Stomach smooth muscle (tissue), 2 donors: ENCODE results near the gene HDAC11.

ENCODE experiments used
- H3K27ac ChIP-seq: one replicate; pipeline ENCODE4 v1.7.0; 2013; ENCODE audit warnings: mild to moderate bottlenecking, low read length, inconsistent platforms
- H3K27me3 ChIP-seq, 2 donors: one replicate each; pipeline ENCODE4 v1.7.0; 2013; ENCODE audit warnings: low read length in 2 of 2; ENCODE audit not compliant: insufficient read depth in 2 of 2, control insufficient read depth in 1 of 2
- H3K36me3 ChIP-seq, 2 donors: one replicate each; pipeline ENCODE4 v1.7.0; 2013; ENCODE audit warnings: low read length in 2 of 2; ENCODE audit not compliant: control insufficient read depth in 2 of 2, insufficient read depth in 2 of 2
- H3K4me1 ChIP-seq: one replicate; pipeline ENCODE4 v1.7.0; 2013; ENCODE audit warnings: low read length; ENCODE audit not compliant: control insufficient read depth, insufficient read depth
- H3K4me3 ChIP-seq, 2 donors: one replicate each; pipeline ENCODE4 v1.7.0; 2013; ENCODE audit warnings: low read length in 2 of 2
- H3K9ac ChIP-seq, 2 donors: one replicate each; pipeline ENCODE4 v1.7.0; 2013; ENCODE audit warnings: low read length in 2 of 2, mild to moderate bottlenecking in 1 of 2
- H3K9me3 ChIP-seq, 2 donors: one replicate each; pipeline ENCODE4 v1.7.0; 2013; ENCODE audit warnings: low read length in 2 of 2; ENCODE audit not compliant: control insufficient read depth in 2 of 2
- donor health status: healthy.
- donor health status: Pancreatic carcinoma.

Gene HDAC11

DNA sequence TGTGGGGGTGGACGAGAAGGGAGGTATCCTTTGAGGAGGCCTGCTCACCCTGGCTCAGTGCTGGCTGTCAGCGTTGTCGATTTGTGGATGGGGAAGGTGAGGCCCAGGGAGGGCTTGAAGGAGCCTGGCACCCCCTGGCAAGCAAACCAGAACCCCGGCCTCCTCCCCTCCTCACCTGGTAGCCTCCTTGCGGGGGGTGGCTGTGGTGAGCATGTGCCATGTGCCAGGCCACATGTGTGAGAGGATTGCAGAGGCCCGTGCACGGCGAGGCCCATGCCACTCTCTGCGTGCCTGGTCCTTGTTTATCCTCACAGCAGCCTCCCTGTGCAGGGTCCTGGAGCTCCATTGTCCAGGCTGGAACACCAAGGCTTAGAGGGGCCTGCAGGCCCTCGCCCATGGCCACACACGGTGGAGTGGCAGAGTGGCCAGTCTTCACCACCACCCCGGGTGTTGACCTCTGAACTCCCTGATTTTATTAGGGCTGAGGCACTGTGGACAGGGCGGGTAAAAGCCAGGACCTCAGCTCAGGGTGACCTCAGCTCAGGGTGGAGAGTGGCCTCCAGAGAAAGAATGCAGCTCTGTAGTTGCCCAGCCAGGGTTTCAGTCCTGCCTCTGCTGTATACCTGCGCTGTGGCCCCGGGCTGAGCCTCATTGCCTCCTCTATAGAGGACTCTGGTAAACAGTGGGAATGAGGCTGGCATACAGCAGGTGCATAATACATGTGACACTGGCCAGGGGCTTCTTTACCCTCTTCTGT, 29.1 kb downstream of the HDAC11 start:
- Histone ChIP-seq H3K27me3 (no peaks in the 10 kb centered on the region), H3K27ac (no peak overlapping the region), H3K4me3 (no peak overlapping the region), H3K9ac (no peak overlapping the region), H3K9me3 (no peaks in the 10 kb centered on the region), H3K4me1 (peaks cover 12% of the 10 kb centered on the region), H3K36me3 (peaks cover 0 to 2% of the 10 kb centered on the region in 2 donors)

DNA sequence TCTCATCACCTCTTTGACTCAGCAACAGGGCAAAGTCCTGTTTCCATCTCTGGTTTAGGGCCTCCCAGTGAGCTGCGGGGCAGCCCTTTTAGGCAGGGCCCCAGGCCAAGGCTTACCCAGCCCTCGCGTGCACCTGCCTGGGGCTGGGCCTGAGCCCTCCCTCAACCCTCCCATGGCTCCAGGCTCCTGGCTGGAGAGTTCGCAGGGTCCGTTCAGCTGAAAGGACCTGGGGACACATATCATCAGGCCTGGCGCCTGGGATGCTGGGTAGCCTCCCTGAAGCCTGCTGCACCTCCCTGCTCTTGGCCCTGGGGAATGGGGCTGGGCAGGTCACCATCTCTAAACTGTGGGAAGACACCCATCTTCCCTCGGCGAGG, 29.7 kb downstream of the HDAC11 start:
- Histone ChIP-seq H3K27ac (no peak overlapping the region), H3K4me3 (no peak overlapping the region), H3K27me3 (no peaks in the 10 kb centered on the region), H3K36me3 (peaks cover 0 to 2% of the 10 kb centered on the region in 2 donors), H3K9me3 (no peaks in the 10 kb centered on the region), H3K4me1 (peaks cover 12% of the 10 kb centered on the region), H3K9ac (no peak overlapping the region)

DNA sequence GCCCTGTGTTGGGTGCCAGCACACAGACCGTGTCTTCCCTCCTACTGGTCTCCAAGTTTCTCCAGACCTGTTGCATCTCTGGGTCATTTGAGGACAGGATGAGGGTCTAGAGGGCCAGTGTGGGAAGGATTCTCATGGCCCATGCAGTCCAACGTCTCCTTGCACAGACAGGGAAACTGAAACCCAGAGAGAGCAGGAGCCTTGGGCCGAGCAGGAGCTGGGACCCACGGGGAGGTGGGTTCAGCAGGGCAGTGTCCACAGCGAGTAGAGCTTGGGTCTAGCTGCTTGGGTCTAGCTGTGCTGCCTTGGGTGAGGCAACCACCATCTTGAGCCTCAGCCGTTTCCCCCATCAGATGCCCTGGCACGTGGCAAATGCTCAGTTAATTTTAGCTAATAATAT, 32.3 kb downstream of the HDAC11 start:
- no peak overlapping the region for H3K4me3 ChIP-seq
- H3K4me1 ChIP-seq: peaks cover 12% of the 10 kb centered on the region
- no peak overlapping the region for H3K27ac ChIP-seq
- H3K36me3 ChIP-seq: no peaks in the 10 kb centered on the region
- H3K9me3 ChIP-seq: no peaks in the 10 kb centered on the region
- no peaks in the 10 kb centered on the region for H3K27me3 ChIP-seq
- no peak overlapping the region for H3K9ac ChIP-seq

DNA sequence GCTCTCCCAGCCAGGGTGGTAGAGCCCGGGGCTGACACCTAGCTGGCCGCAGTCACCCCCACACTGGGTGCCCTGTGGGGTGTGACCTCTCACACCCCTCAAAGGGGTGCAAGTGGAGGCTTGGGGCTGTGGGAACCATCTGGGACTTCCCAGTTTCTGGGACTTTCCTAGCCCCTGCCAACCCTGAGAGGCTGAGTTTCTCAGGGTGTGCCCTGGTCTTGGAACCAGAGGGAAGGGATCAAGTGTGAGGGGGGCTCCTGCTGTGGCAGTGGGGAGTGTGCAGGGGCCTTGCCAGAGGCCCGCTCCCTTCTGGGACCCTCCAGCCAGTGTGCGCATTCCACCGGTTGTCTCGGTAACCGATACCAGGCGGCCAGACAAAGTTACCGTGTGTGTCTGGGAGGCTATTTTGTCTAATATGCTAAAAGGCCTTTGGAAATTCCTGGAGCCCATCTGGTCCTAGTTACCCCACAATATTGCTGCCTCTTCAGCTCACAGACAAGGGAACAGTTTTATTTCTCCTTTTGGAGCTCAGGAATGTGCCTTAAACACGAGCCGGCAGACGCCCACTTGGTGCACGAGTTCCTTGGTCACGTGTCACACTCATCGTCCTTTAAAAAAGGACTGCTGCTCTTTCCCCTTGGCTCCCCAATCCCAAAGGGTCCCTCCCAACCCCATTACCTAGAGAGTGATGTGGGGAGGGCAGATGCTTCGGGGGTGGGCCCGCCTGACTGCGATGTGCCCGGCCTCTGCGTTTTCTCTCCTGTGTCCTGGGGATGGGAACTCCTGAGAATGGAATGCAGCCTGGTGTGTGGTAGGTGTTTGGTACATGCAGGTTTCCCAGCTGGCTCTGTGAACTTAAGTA, 33.2 kb downstream of the HDAC11 start:
- no peaks in the 10 kb centered on the region for H3K36me3 ChIP-seq
- no peak overlapping the region for H3K4me3 ChIP-seq
- H3K4me1 ChIP-seq: peaks cover 4% of the 10 kb centered on the region
- H3K27ac ChIP-seq: no peak overlapping the region
- H3K9me3 ChIP-seq: no peaks in the 10 kb centered on the region
- peaks cover 0 to 2% of the 10 kb centered on the region in 2 donors for H3K27me3 ChIP-seq
- H3K9ac ChIP-seq: no peak overlapping the region

DNA sequence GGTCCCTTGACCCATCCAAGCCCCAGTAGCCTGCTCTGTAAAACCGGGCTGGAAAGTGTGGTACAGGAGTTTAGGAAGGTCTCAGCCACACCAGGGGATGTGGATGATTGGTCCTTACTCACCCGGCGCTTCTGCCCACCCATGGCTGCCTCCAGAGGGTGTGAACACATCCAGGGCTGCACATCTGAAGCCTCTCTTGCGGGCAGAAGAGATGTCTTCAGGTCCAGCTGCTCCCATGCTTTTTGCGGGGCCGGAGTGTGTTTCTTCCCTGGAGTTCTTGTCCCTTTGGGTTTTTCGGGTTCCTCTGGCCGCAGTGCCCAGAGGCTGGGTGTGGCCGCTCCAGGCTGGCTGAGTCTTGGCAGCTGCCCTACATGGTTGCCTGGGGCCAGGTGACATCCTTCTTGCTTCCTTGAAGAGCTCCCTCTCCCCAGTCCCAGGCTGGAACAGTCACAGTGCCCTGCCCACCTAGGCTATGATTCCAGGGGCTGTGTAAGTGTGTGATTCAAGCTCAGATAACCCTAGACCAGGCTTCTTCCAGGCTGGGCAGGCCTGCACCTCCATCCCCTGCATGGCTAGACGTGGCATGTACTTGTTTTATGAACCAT, 33.9 kb downstream of the HDAC11 start:
- no peak overlapping the region for H3K27ac ChIP-seq
- H3K4me3 ChIP-seq: no peak overlapping the region
- peaks cover 3% of the 10 kb centered on the region for H3K4me1 ChIP-seq
- H3K9me3 ChIP-seq: no peaks in the 10 kb centered on the region
- H3K9ac ChIP-seq: no peak overlapping the region
- no peaks in the 10 kb centered on the region for H3K36me3 ChIP-seq
- peaks cover 0 to 6% of the 10 kb centered on the region in 2 donors for H3K27me3 ChIP-seq

DNA sequence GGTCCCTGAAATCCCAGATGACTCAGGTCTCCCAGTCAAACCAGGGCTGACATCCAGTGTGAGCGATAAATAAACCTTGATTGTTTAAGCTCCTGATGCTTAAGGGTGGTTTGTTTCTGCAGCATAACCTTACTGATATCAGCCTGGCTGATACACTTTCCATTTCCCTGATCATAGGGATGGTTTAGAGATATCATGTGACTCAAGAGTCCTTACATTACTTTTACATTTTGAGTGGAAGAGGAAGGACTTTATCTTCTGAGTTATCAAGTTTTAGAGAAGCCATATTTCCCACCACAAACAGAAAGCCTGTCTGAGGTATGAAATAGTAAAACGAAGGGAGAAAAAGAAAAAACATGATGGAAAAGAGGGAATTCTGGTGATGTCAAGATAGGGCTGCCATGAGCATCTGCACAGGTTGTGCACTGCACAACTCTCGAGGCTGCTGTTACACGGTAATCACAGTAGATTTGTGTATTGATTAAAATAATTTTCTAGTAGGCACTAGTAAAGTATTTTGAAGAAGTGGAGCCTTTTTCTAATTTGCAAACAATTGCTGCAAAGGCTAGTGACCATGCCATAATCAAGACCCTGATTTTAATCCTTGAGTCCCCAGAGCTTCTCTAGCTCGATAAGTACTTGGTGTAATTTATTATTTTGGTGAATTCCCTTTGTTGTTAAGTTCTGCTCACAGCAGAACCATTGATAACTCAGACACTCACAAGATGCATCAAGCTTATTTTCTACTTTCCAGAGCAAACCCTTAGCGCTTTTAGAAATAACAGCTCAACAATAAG, 34.7 kb downstream of the HDAC11 start:
- H3K4me1 ChIP-seq: peaks cover 12% of the 10 kb centered on the region
- H3K27ac ChIP-seq: no peak overlapping the region
- no peak overlapping the region for H3K9ac ChIP-seq
- peaks cover 0 to 6% of the 10 kb centered on the region in 2 donors for H3K27me3 ChIP-seq
- no peaks in the 10 kb centered on the region for H3K36me3 ChIP-seq
- no peaks in the 10 kb centered on the region for H3K9me3 ChIP-seq
- H3K4me3 ChIP-seq: no peak overlapping the region

DNA sequence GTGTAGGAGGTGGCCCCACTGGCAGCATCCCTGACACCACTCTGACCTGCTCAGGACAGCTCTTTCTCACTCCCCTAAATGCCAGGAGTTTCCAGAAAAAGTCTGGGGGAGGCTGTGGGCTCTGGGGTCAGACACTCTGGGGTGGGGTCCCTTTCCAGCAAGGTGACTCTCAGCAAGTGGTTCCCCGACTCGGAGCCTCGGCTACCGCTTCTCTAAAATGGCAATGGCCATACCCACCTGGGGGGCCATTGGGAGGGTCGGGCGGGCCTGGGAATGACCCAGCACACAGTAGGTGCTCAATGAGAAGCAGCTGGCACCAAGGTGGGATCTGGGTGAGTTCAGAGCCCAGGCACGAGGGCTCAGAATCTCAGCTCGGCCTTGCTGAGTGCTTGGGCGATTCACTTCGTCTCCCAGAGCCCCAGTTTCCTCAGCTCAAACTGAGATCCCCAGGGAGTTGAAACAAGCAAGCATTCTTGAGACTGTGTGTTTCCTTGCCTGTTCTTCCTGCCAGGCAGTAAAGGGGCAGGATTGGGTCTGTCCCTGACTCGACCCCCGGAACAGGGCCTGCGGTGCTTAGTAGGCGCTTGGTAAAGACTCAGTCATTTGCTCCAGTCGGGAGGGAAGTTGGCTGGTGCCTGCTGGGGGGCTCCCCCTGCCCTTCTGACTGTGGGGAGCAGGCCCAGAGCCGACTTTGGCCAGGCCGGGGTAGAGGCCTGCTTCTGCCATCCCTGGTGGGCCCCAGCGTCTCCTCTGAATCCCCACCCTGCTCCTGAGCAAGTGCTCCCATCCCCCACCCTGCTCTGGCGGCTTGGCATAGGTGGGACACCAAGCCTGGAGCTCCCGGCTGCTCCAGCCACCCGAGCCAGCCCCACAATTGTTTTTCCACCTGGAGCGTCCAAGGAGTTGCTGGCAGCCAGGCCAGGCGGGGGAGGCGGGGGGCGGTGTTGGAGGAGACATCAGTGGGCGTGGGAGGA, 36.0 kb downstream of the HDAC11 start:
- Histone ChIP-seq H3K9ac (no peak overlapping the region), H3K9me3 (no peaks in the 10 kb centered on the region), H3K27ac (no peak overlapping the region), H3K4me3 (no peak overlapping the region), H3K27me3 (peaks cover 0 to 6% of the 10 kb centered on the region in 2 donors), H3K36me3 (no peaks in the 10 kb centered on the region), H3K4me1 (peaks cover 13% of the 10 kb centered on the region)

DNA sequence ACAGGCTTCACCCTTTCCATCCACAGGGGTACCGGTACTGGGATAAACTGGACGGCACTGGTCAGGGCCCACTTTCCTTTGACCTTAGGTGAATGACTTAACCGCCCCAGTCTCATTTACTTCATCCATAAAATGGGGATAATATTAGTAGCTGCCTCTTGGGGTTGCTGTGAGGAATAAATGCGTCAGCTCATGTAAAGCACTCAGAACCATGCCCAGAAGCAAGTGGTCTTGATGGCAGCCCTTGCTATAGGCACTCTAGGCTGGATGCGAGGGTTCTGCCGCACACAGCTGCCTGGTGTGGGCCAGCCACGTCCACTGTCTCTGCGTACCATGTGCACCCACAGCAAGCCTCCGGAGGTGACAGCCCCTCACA, 36.6 kb downstream of the HDAC11 start:
- H3K9me3 ChIP-seq: no peaks in the 10 kb centered on the region
- H3K9ac ChIP-seq: no peak overlapping the region
- peaks cover 13% of the 10 kb centered on the region for H3K4me1 ChIP-seq
- H3K27me3 ChIP-seq: peaks cover 0 to 6% of the 10 kb centered on the region in 2 donors
- no peak overlapping the region for H3K27ac ChIP-seq
- H3K4me3 ChIP-seq: no peak overlapping the region
- H3K36me3 ChIP-seq: no peaks in the 10 kb centered on the region

DNA sequence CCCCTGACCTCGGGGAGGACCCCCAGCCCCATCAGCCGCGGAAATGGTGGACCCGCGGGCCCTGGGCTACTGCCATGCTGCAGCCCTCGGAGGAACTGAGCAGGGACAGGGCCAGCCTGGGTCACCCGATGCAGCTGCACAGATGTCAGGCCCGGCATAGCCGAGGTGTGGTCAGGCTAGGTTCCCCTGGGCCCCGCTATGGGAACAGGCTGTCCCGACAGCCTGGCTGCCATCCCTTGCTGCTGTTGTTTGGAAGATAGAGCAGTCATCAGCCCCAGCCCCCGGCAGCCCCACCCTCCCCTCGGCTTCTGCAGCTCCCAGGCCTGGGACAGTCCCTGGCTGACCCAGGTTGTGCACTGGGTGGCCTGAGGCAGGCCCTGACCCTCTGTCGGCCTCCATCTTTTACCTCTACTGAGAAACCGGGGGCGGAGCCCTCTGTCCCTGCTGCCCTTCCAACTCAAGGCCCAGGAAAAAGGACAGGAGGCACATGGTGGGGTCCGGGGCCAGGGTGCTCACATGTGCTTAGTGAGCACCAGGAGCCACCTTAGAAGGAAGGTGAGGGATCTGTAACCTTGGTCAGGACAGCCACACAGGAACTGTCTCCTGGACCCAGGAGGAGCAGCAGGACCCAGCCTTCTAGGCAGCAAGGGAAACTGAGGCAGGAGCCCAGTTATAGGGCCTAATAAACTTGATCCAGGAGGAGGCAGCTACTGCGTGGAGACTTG, 37.3 kb downstream of the HDAC11 start:
- peaks cover 13% of the 10 kb centered on the region for H3K4me1 ChIP-seq
- H3K9me3 ChIP-seq: no peaks in the 10 kb centered on the region
- no peak overlapping the region for H3K9ac ChIP-seq
- no peak overlapping the region for H3K27ac ChIP-seq
- no peaks in the 10 kb centered on the region for H3K36me3 ChIP-seq
- peaks cover 0 to 6% of the 10 kb centered on the region in 2 donors for H3K27me3 ChIP-seq
- H3K4me3 ChIP-seq: no peak overlapping the region
